Retina (tissue), 1 donor: ENCODE results near the gene FBXW7.

ENCODE experiments used
- DNase-seq: peaks from one replicate; pipeline ENCODE4 v3.0.0-alpha.2; 2016

Gene FBXW7

DNA sequence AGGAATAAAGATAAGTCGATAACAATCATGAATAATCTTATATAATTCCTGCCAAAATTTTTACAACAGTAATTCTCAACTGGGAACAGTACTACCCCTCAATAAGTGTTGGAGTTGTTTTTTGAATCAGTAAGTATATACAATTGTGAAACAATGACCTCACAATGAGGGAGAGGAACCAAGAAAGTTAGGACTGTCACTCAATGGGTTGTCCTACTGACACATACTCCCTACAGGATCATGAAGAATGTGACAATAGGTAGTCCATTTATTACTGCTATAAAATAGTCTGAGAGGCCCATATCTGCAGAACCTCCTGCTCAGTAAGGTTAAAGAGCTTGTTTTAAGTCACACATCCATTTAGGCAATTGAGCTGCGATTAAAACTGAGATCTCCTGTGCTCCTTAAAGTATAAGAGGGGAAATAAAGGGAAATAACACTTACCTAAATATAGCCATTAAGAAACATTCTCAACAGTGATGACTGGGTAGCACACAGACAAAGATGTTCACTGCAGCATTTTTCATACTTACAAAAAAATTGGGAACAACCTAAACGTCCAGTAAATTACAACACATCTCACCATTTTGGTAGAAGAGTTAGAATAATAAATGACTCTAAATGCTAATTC, 26.2 kb downstream of the FBXW7 start:
- no peak for DNase-seq

DNA sequence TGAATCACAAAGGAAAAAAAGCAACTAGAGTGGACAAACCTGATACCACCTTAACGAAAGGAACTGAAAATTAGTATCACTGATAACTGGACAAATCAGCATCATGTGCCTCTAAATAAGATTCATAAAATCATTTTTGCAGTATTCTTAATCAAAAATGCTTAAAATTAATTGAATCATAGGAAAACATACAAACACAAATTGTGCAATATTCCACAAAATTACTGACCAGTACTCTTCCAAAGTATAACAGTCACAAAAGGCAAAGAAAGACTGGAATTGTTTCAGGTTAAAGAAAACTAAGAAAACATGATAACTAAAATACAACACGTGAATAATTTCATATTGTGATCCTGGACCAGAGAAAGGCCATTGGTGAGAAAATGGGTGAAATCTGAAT, 27.1 kb downstream of the FBXW7 start:
- no peak for DNase-seq

DNA sequence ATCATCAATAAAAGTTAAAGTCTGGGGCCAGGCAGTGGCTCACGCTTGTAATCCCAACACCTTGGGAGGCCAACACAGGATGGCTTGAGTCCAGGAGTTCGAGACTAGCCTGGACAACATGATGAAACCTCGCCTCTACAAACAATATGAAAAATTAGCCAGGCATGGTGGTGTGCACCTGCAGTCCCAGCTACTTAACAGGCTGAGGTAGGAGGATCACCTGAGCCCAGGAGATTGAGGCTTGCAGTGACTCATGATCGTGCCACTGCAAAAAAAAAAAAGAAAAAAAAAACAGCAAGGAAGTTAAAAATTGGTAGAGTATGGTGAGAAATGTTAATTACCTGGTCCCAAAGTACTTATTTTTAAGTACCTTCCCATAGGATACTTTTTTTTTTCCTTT, 27.5 kb downstream of the FBXW7 start:
- no peak for DNase-seq

GRCh38 chr4:152503653-152504290, 32.1 kb downstream of the FBXW7 start:
- no peak for DNase-seq

DNA sequence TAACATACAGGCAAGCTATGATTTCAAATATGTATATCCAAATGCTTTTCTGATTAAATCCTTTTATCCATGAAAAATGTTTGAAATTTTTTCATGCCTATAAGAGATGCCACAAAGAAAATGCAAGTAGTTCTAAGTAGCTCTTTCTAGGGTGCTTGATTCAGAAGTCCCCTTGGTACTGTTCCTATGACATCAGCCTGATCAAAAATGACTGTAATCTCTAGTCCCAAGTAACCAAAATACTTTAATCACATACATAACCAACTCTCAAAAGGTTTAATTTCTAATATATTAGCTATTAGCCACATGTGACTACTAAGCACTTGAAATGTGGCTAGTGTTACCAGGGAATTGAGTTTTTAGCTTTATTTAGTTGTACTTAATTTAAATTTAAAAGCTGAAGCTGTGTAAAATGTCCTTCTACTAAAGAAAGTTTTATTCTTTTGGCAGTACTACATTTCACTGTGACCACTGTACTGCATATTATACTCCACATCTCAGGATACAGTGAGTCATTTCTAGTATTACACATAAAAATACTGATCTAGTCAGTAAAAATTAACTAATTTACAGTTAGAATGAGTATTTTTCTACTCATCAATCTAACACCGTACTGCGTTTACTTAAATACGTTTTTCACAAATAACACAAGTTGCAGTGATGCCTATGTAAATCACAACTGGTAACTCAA, 33.9 kb downstream of the FBXW7 start:
- no peak for DNase-seq

- DNase-seq: peak; percentile 43
These were observed 35.0 kb downstream of the FBXW7 start for GRCh38 chr4:152500800-152501434.

- no peak for DNase-seq
These were observed 35.6 kb downstream of the FBXW7 start for GRCh38 chr4:152500275-152500674.

DNA sequence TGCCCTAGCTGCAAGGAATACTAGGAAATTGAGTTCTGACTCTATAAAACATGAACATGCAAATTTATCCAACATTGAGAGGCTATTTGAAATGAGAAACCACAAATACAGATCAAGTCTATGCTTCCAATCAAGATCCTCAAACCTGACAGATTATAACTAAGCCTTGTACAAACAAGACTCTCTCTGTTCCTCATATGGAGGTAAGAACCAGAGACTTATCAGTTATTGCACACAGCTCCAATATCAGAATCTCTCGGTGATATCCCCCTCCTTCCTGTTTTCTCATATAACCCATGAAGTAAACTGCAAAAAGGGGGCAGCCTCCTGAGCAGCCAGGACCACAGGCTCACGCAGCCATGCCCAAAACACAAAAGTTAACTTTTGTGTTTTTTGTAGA, 36.5 kb downstream of the FBXW7 start:
- DNase-seq: no peak

- DNase-seq: no peak
These were observed 41.9 kb downstream of the FBXW7 start for GRCh38 chr4:152494020-152494419.

GRCh38 chr4:152488246-152488645, 47.6 kb downstream of the FBXW7 start:
- DNase-seq: no peak

DNA sequence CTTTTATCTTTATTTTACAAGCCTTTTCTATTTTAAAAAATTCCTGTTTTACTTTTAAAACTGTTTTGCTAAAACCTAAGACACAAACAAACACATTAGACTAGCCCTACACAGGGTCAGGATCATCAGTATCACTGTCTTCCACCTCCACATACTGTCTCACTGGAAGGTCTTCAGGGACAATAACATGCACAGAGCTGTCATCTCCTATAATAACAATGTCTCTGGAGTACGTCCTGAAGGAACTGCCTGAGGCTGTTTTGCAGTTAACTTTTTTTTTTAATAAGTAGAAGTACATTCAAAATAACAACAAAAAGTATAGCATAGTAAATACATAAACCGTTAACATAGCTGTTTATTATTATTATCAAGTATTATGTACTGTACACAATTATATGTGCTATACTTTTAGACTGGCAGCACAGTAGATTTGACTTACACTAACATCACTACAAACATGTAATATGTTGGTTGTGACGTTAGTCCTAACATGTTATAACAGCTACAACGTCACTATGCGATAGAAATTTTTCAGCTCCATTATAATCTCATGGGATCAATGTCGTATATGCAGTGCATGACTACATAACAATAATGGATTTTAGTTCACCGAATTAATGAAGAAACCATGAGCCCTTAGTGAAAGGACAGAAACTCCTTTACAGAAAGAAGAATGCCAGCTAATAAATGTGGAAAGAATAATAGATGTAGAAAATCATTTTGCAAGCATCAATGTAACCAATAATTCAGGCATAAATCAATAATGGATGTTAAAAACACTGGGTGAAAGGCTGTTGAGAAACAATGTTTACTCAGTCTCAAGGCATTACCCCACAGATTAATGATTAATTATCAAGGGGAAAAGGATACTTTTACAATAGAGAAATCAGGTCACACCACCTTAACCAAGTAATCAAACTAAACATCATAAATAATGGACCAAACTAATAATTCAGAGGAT, 49.2 kb downstream of the FBXW7 start:
- DNase-seq: peak; percentile 22

DNA sequence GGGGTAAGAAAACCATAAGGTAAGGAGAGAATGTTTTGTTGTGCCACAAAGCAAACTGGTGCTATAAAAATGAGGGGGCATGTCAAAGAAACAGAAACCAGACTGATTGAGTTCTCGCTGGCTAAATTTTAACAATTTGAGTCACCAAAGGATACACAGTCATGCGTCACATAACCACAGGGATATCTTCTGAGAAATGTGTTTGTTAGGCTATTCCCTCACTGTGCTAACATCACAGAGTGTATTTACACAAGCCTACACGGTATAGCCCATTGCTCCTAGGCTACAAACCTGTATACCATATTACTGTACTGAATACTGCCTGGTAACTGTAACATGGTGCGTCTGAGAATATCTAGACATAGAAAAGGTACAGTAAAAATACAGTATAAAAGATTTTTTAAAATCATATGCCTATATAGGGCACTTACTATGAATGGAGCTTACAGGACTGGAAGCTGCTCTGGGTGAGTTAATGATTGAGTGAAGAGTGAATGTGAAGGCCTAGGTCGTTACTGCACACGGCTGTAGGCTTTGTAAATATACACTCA, 50.1 kb downstream of the FBXW7 start:
- peak; percentile 22 for DNase-seq

DNA sequence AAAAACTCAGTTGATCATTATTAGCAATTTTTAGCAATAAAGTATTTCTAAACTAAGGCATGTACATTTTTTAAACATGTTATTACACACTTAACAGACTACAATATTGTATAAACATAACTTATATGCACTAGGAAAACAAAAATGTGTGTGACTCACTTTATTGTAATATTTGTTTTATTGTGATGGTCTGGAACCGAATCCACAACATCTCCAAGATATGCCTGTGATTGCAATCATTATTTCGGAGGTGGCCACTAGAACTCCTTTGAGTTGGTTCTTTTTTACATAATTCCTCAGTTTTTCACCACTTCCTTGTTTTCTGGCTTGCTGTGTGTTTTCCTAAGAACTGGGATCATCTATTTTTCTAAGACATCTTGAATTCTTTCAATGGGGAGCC, 53.7 kb downstream of the FBXW7 start:
- DNase-seq: no peak

GRCh38 chr4:152480901-152481300, 55.0 kb downstream of the FBXW7 start:
- DNase-seq: no peak

GRCh38 chr4:152480326-152480725, 55.6 kb downstream of the FBXW7 start:
- no peak for DNase-seq

- no peak for DNase-seq
These were observed 56.4 kb downstream of the FBXW7 start for GRCh38 chr4:152479428-152480026.

GRCh38 chr4:152478461-152479237, 57.2 kb downstream of the FBXW7 start:
- no peak for DNase-seq

- no peak for DNase-seq
These were observed 59.1 kb downstream of the FBXW7 start for GRCh38 chr4:152476796-152477195.

DNA sequence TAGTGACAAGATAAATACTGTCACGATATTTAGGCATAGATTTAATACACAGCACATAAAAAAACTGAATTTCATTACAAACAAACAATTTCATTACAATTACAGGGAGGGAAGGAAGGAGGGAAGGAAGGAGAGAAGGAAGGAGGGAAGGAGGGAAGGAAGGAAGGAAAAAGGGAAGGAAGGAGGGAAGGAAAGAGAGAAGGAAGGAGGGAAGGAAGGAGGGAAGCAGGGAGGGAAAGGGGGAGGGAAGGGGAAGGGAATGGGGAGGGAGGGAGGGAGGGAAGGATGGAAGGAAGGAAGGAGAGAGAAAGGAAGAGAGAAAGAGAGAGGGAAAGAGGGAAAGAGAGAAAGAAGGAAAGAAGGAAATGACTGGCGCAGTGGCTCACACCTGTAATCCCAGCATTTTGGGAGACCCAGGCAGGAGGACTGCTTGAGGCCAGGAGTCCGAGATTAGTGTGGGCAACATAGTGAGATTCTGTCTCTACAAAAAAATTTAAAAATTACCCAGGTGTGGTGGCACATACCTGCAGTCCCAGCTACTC, 64.6 kb downstream of the FBXW7 start:
- no peak for DNase-seq

- DNase-seq: no peak
These were observed 67.5 kb downstream of the FBXW7 start for GRCh38 chr4:152468408-152468807.

DNA sequence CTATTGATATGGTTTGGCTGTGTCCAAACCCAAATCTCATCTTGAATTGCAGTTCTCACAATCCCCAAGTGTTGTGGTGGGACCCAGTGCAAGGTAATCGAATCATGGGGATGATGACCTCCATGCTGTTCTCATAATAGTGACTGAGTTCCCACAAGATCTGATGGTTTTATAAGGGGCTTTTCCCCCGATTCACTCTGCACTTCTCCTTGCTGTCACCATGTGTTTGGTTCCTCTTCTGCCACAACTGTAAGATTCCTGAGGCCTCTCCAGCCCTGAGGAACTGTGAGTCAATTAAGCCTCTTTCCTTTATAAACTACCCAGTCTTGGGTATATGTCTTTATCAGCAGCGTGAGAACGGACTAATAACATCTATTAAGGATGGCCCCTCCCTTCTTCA, 68.8 kb downstream of the FBXW7 start:
- no peak for DNase-seq
